ENCODE measurements around the gene TCTN1.
"Not testable (repeated sequence)": the region's sequence is repeated elsewhere in the genome, so short reads cannot be mapped to it uniquely, and the experiment has no call there.

TCTN1 gene

GRCh38 chr12:110638796-110639195 lies 24.9 kb downstream of the TCTN1 start:
- DNase-seq (ENCODE audit: low read depth, low spot score): no peak

- DNase-seq (ENCODE audit: low read depth, low spot score): no peak
Observed at GRCh38 chr12:110639336-110640141, 25.6 kb downstream of the TCTN1 start.

GRCh38 chr12:110640275-110641025 lies 26.5 kb downstream of the TCTN1 start:
- no peak for DNase-seq (ENCODE audit: low read depth, low spot score)

GRCh38 chr12:110641521-110641920 lies 27.6 kb downstream of the TCTN1 start:
- peak; percentile 24 for DNase-seq (ENCODE audit: low read depth, low spot score)

GRCh38 chr12:110647631-110648040 lies 33.7 kb downstream of the TCTN1 start:
- DNase-seq (ENCODE audit: low read depth, low spot score): no peak

- no peak for DNase-seq (ENCODE audit: low read depth, low spot score)
Observed at GRCh38 chr12:110649341-110649847, 35.5 kb downstream of the TCTN1 start.

- DNase-seq (ENCODE audit: low read depth, low spot score): not testable (repeated sequence)
Observed at GRCh38 chr12:110654238-110654637, 40.3 kb downstream of the TCTN1 start.

GRCh38 chr12:110656071-110656655 lies 42.2 kb downstream of the TCTN1 start:
- DNase-seq (ENCODE audit: low read depth, low spot score): no peak

GRCh38 chr12:110657747-110658146 lies 43.8 kb downstream of the TCTN1 start:
- no peak for DNase-seq (ENCODE audit: low read depth, low spot score)

GRCh38 chr12:110658242-110658641 lies 44.3 kb downstream of the TCTN1 start:
- DNase-seq (ENCODE audit: low read depth, low spot score): no peak

- no peak for DNase-seq (ENCODE audit: low read depth, low spot score)
Observed at GRCh38 chr12:110658878-110659277, 44.9 kb downstream of the TCTN1 start.

GRCh38 chr12:110661337-110661972 lies 47.5 kb downstream of the TCTN1 start:
- DNase-seq (ENCODE audit: low read depth, low spot score): no peak

GRCh38 chr12:110666892-110667291 lies 53.0 kb downstream of the TCTN1 start:
- DNase-seq (ENCODE audit: low read depth, low spot score): no peak

GRCh38 chr12:110667671-110668070 lies 53.7 kb downstream of the TCTN1 start:
- no peak for DNase-seq (ENCODE audit: low read depth, low spot score)

GRCh38 chr12:110668480-110669192 lies 54.7 kb downstream of the TCTN1 start:
- no peak for DNase-seq (ENCODE audit: low read depth, low spot score)

GRCh38 chr12:110669193-110669502 lies 55.2 kb downstream of the TCTN1 start:
- no peak for DNase-seq (ENCODE audit: low read depth, low spot score)

GRCh38 chr12:110670161-110670701 lies 56.3 kb downstream of the TCTN1 start:
- DNase-seq (ENCODE audit: low read depth, low spot score): no peak

GRCh38 chr12:110676171-110676570 lies 62.2 kb downstream of the TCTN1 start:
- no peak for DNase-seq (ENCODE audit: low read depth, low spot score)

GRCh38 chr12:110677206-110677911 lies 63.4 kb downstream of the TCTN1 start:
- DNase-seq (ENCODE audit: low read depth, low spot score): peak; percentile 50

GRCh38 chr12:110677982-110678381 lies 64.1 kb downstream of the TCTN1 start:
- DNase-seq (ENCODE audit: low read depth, low spot score): no peak

Data from smooth muscle cell of the brain vasculature (primary cell).